NK-92 (cell line): ENCODE measurements around the gene GRK7.
A peak's percentile ranks its signal among the peaks of the same experiment; 100 is the strongest.

ENCODE experiments used
- DNase-seq: peaks from one replicate; lab custom pipeline; 2025; ENCODE audit not compliant: unreplicated experiment; lab: John Stamatoyannopoulos, UW

Gene GRK7, protein sequence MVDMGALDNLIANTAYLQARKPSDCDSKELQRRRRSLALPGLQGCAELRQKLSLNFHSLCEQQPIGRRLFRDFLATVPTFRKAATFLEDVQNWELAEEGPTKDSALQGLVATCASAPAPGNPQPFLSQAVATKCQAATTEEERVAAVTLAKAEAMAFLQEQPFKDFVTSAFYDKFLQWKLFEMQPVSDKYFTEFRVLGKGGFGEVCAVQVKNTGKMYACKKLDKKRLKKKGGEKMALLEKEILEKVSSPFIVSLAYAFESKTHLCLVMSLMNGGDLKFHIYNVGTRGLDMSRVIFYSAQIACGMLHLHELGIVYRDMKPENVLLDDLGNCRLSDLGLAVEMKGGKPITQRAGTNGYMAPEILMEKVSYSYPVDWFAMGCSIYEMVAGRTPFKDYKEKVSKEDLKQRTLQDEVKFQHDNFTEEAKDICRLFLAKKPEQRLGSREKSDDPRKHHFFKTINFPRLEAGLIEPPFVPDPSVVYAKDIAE (N-terminal part only)

DNA sequence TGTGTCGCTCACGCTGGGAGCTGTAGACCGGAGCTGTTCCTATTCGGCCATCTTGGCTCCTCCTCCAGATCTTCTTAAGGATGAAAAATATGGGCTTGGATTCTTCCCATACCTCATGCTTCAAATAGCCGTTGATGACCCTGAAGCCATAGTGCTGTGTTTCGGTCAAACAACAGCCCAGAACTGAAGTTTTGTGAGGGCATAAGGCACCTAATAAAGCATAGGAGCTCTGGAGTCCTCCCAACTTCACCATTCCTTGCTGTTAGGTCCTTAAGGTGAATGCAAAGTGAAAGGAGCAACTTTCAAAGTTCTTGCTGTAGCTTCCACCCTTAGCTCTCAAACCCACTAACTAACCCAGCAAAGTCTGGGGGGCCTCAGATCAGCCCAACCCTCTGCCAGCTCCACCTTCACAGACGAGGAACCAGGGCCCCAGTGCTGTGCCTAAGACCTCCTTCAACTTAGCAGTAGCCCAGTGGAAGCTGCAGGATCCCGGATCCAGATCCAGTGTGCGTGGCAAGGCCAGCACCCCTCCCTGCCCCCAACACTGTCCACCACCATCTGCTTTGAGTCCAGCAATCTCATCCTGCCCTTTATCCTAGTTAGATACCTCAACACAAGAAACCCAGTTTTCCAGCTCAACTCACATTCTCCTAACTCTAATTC, at the start of gene GRK7:
TSS of gene GRK7 (plus strand) at position 321 of the 663 bp plus-strand sequence. CDS start 14,877 bp downstream, outside the sequence.
- no peak for DNase-seq

GRCh38 chr3:141714671-141715070, 48.5 kb upstream of the GRK7 start:
- no peak for DNase-seq

GRCh38 chr3:141722081-141722480, 41.1 kb upstream of the GRK7 start:
- DNase-seq, result no peak

DNA sequence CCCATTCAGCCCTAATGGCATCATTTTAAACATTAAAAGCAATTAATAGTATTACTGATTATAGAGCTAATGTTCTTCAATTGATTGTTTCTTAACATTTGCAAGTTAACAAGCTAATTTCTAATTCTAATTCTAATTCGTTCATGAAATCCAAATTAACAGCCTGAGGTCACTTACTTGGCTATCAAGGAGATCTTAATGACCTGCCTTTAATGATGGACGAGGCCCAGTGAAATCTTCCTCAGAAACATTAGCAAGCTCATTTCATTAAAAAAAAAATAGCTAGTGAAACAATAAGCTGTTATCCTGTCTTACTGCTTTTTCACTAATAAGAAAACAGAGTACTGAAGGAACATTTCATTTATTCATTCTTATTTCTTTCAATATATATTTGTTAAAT, 40.6 kb upstream of the GRK7 start:
- no peak for DNase-seq

GRCh38 chr3:141723255-141723654, 40.0 kb upstream of the GRK7 start:
- DNase-seq, result no peak

- no peak for DNase-seq
Observed at GRCh38 chr3:141724186-141724585, 39.0 kb upstream of the GRK7 start.

DNA sequence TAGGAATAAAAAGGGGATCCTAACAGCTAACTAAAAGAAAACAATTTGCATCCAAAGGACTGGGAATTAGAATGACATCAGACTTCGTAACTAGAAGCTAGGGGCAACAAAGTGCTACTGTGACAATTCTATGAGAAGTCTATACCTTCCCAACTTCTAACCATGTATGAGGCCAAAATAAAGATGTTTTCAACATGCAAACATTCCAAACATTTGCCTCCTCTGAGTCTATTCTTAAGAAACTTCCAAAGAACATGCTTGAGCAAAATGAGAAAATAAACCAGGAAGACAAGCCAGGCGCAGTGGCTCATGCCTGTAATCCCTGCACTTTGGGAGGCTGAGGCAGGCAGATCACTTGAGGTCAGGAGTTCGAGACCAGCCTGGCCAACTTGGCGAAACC, 38.2 kb upstream of the GRK7 start:
- no peak for DNase-seq

GRCh38 chr3:141726483-141726882, 36.7 kb upstream of the GRK7 start:
- DNase-seq, result no peak

- no peak for DNase-seq
Observed at GRCh38 chr3:141728355-141728892, 34.8 kb upstream of the GRK7 start.

DNA sequence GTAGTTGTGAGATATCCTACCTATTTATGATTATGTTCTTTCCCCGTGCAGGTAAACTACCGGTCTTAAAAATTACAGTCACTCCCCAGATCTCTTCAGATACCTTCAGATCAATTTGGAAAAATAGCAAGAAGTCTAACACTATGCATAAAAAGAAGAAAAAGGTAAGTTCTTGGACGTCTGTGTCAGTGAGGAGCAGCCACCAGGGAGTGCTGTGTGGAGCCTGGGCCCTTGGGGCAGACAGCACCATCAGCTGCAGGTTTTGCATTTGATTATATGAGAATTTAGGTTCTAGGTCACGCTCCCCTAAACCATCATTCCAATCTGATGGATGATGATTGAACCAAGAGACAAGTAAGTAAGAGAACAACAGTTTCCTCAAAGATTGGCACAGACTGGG, 34.0 kb upstream of the GRK7 start:
- DNase-seq, result no peak

- DNase-seq, result no peak
Observed at GRCh38 chr3:141735176-141735575, 28.0 kb upstream of the GRK7 start.

DNA sequence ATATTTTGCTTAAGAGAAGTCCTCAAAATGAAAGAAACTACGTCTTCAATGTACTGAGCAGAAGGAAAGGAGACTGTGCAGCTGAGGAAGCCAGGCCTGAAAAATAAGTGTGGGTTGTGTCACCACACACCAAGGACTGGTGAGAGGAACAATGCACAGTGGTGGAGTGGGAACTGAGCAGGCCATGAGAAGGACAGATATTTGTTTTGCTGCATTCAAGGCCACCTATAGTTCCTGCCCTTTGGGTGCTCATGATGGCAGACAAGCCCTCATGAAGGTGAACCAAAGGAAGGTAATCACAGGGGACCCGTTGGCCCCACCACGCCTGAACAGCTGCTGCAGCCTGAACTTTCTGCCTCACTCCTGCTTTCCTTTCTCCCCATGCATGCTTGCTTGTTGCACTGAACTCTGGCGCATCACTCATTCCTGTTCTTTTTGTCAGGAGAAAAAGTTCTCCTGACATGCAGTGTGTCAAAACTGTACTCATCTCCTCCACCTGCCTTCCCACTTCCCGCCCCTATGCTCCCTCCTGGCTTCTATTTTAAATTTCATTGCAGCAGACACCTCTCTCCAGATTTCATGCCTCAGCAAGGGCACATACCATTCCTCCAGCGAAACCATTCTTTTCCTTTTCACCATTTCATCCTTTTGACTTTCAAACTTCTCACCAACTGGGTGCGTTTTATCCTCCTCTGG, 27.3 kb upstream of the GRK7 start:
- no peak for DNase-seq

DNA sequence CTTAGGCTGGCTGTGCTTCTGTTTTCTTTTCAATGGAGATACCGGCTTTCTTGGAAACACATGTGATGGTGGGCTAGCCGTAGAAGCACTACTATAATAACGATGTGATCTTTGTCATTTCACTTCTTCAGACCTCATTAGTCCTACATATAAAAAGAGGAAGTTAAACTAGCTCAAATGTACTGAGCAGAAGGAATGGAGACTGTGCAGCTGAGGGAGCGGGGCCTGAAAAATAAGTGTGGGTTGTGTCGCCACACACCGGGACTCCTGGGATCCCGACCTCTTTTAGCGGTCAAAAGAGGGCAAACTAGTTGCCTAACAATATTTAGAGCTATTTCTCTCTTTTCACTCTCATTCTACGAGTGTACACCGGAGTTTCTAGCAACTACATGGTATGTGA, 26.1 kb upstream of the GRK7 start:
- no peak for DNase-seq

GRCh38 chr3:141737678-141738021, 25.6 kb upstream of the GRK7 start:
- DNase-seq, result no peak

DNA sequence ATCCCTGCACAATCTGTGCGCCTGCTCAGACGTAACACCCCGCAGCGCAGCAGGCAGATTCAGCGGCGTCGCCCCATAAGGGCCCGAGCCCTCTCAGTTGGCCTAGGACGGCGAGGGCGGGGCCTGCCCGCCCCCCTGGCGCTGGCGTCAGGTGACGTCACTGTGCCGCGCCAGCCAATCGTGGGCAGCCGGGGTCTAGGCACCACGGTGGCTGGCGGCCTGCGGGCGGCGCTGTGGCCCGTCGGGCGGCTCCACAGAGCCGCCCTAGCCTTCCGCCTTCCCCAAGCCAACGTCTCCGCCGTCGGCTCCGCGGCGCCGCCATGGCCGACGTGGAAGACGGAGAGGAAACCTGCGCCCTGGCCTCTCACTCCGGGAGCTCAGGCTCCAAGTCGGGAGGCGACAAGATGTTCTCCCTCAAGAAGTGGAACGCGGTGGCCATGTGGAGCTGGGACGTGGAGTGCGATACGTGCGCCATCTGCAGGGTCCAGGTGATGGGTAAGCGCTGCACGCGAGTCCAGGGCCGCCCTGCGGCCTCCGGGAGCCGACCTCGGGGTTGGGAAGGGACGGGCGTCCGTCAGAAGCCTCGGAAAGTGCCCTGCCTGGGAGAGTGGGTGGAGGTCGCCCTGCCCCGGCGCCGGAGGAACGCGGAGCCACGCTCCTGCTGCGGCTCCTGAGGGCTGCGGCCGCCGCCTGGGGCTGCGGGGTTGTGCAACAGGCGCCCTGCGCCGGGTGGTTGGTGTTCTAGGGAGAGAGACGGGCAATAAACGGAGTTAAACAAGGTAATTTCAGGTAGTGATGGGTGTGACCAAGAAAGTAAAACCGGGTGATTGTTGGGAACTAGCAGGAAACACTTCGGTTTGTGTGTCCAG, 25.0 kb upstream of the GRK7 start, which contains the start of gene RNF7:
TSS of gene RNF7 (plus strand) at position 277 of the 869 bp plus-strand sequence. CDS start at position 321, 44 bp downstream.
- peak; percentile 82 for DNase-seq

GRCh38 chr3:141738891-141739363, 24.3 kb upstream of the GRK7 start:
- no peak for DNase-seq

GRCh38 chr3:141739731-141740130, 23.5 kb upstream of the GRK7 start:
- no peak for DNase-seq

DNA sequence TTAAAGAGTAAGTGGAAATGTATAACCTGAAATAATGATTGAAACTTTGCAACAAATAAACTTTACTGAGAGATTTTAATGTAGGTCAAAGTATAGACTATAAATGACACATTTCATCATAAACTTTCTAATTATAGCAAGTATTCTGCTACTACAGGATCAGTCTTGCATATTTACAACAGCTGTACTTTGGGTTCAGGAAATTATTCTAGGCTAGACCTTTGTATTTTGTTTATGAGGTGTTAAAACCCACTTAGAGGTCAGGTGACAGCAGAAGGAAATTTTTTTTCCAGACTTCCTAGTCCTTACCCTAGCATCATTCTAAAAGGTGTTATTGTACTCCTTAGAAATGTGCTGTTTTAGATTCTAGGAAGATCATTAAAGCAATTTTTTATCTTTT, 22.9 kb upstream of the GRK7 start:
- no peak for DNase-seq

GRCh38 chr3:141743305-141743704, 19.9 kb upstream of the GRK7 start:
- DNase-seq, result no peak

DNA sequence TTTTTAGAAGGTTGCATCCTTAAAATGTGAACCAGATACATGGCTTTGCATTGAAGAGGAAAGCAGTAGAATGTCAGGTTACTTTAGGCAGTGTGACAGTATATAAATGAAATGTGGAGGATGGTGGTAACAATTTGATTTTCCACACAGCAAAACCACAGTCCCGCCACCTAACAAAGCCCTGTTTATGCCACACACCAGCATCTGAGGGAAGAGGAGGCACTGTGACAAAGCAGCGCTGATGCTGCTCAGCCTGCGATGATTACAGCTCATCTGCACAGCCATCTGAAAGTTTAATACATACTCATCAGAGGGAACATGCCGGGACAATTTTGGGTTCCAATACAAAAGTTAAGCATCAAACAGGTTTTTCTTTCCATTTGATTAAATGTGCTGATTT, 16.2 kb upstream of the GRK7 start:
- no peak for DNase-seq
